LoVo (cell line): ENCODE measurements around the gene OR2T1.
"Not testable (repeated sequence)": the region's sequence is repeated elsewhere in the genome, so short reads cannot be mapped to it uniquely, and the experiment has no call there.

Experiments used
- DNase-seq: peaks from one replicate; pipeline ENCODE4 v3.0.0-alpha.2; 2016; ENCODE audit warnings: low spot score

Gene OR2T1, protein sequence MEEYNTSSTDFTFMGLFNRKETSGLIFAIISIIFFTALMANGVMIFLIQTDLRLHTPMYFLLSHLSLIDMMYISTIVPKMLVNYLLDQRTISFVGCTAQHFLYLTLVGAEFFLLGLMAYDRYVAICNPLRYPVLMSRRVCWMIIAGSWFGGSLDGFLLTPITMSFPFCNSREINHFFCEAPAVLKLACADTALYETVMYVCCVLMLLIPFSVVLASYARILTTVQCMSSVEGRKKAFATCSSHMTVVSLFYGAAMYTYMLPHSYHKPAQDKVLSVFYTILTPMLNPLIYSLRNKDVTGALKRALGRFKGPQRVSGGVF

DNA sequence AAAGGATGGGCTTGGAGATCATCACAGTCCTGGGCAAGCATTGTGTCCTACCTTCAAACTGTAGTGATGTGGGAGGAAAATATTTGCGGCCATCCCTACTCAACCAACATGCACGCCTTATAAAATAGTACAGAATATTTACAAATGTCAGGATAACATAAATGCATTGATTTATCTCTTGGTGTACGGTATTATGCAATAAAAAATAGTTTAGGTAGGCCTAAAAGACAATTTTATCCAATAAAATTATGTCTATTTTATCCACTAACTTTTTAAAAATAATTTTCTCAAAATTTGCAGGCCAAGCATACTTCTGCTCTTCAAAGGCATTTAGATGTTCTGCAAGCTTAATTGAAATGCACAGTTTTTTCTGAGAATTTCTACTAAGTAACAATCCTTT lies at the start of gene OR2T1:
Gene OR2T1, plus strand, starts transcription at position 301 of the 400 bp plus-strand sequence. CDS start 3,100 bp downstream, outside the sequence.
- no peak for DNase-seq

- DNase-seq = no peak
These were observed 43.4 kb upstream of the OR2T1 start for GRCh38 chr1:248359415-248359814.

- no peak for DNase-seq
These were observed 41.6 kb upstream of the OR2T1 start, which contains the start of gene OR2T4 for GRCh38 chr1:248361121-248361715. Gene OR2T4, plus strand, starts transcription at chr1:248361665. Its CDS starts 0 bp downstream, at chr1:248361665.

GRCh38 chr1:248366609-248367008 lies 36.2 kb upstream of the OR2T1 start:
- no peak for DNase-seq

DNA sequence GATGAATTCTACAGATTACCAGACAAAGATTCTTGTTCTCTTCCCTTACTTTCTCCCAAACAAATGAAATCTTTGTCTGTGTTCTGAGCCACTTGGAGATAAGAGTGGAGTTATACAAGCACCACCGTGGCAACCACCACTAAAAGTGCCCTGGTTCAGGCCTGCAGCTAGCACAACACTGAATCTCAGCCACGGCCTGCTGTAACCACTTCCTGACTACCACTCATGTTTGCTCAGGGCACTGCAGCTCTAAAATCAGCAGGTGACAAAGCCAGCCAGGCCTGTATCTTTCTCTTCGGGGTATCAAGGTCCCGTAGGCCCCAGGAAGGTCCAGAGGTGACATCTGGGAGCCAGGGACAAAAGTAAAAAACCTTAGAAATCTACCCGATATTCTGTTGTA lies 30.5 kb upstream of the OR2T1 start:
- DNase-seq = no peak

- DNase-seq = no peak
These were observed 29.1 kb upstream of the OR2T1 start for GRCh38 chr1:248373761-248374160.

DNA sequence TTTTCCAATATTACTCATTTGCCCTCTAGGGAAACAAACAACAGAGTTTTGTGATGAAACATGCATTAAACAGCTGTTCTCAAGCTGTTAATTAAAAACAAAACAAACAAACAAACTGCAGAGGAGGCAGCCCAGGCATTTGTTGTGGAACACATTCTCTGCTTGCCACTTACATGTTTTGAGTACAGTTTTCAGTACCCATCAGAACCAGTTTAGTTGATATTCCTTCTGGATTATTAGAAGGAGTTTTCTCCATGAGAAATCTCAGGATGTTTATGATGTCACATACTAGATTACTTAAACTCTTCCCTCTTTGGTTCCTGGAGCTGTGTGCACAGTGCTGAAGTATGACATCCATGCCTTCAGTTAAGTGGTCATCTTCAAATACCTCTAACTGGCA lies 27.4 kb upstream of the OR2T1 start, which contains the start of gene OR2T6:
Gene OR2T6, plus strand, starts transcription at position 301 of the 400 bp plus-strand sequence. CDS start 11,863 bp downstream, outside the sequence.
- no peak for DNase-seq

- DNase-seq = no peak
These were observed 25.9 kb upstream of the OR2T1 start for GRCh38 chr1:248376916-248377315.

DNA sequence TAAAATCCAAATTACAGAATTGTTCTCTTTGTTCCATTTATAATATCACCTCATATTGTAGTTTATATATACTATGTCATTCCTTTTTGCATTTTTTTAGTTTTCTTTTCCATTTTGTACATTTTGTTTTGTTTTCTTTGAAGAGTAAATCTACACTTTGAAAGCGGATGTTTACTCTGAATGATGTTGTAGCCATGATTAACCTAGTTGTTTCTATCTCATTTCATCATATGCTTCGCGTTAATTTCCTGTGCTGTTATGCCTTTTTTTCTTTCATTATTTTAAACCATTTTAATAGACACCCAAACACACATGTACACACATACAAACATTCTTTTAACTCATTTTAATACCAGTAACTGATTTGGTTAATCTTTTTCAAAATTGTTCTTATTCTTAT lies 22.0 kb upstream of the OR2T1 start:
- no peak for DNase-seq

DNA sequence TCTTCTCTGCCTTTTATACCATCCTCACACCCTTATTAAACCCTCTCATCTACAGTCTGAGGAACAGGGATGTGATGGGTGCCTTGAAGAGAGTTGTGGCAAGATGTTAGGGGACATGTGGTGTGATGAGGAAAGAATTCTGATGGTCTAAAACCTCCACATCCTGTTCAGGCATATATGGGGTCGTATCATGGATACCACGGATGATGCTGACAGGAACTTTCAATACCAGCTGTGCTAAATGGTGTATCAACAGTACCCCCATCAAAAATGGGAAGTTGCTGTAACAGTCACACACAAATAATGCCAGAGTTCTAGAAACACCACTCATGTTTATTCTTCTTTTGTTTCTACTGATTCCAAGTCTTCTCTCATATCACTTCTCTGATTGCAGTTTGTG lies 14.4 kb upstream of the OR2T1 start:
- no peak for DNase-seq

GRCh38 chr1:248393050-248393449 lies 9.8 kb upstream of the OR2T1 start:
- no peak for DNase-seq

- no peak for DNase-seq
These were observed 1.2 kb downstream of the OR2T1 start for GRCh38 chr1:248404024-248404423.

- no peak for DNase-seq
These were observed 4.2 kb downstream of the OR2T1 start for GRCh38 chr1:248406721-248407692.

DNA sequence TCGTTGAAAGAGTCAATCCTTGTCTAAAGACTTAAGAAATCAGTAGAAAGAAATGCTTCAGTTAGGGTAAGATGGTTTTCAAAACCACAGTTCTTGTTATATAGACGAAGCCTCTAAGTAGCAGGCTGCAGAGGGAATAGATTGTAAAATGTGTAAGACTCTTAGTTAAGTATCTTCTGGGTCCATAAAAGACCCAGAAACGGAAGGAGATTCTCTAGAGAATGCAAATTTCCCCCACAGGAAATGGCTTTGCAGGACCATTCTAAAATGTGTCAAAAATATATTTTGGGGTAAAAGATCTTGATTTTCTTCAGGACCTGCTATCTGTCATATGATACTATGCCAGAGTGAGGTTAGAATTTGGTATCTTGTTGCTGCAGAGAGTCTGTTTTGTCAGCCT lies 13.4 kb downstream of the OR2T1 start:
- no peak for DNase-seq

DNA sequence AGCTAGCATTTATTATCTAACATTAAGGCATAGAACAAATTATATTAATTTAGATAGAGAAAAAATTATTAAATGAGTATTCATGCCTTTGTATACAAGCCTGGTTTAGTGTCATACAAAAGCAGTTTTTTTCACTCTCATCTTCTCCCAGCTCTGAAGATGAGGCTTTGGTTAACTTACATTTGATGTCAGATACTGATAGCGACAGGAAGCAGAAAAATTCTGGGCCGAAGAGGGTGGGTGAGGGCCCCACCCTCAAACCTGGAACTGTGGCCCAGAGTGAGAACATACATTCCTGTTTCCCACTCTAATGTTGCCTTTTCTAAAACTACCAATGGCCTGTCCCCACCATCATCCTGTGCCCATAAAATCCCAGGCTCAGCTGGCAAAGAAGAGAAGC lies 15.0 kb downstream of the OR2T1 start:
- DNase-seq = no peak

- DNase-seq = no peak
These were observed 18.5 kb downstream of the OR2T1 start for GRCh38 chr1:248421384-248421783.

GRCh38 chr1:248427526-248428191 lies 24.8 kb downstream of the OR2T1 start:
- not testable (repeated sequence) for DNase-seq

DNA sequence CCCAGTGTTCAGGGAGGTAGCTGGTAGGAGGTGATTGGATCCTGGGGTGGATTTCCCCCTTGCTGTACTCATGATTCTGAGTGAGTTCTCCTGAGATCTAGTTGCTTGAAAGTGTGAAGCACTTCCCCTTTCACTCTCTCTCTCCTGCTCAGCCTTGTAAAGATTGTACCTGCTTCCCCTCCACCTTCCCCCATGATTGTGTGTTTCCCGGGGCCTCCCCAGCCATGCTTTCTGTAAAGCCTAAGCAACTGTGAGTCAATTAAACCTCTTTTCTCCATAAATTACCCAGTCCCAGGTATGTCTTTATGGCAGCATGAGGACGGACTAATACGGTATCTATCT lies 25.3 kb downstream of the OR2T1 start:
- not testable (repeated sequence) for DNase-seq

DNA sequence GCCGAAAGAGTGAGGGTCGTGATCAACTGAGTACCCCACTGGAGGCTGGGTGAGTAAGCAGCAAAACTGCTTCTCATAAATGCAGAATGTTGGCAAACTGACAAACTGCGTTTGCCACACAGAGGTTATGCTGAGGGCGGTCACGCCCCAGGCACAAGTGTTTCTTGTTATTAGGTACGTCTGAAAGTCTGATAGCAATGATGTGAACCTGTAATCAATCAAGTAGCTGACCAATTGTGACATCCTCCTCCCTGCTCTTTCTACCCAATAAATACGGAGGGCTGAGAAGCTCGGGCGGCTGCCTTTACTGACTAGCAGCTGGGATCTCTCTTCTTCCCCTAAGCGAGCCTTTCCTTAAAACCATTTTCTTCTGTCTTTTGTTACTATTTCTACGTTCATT lies 28.8 kb downstream of the OR2T1 start:
- DNase-seq = not testable (repeated sequence)

- not testable (repeated sequence) for DNase-seq
These were observed 29.4 kb downstream of the OR2T1 start for GRCh38 chr1:248432201-248432600.

DNA sequence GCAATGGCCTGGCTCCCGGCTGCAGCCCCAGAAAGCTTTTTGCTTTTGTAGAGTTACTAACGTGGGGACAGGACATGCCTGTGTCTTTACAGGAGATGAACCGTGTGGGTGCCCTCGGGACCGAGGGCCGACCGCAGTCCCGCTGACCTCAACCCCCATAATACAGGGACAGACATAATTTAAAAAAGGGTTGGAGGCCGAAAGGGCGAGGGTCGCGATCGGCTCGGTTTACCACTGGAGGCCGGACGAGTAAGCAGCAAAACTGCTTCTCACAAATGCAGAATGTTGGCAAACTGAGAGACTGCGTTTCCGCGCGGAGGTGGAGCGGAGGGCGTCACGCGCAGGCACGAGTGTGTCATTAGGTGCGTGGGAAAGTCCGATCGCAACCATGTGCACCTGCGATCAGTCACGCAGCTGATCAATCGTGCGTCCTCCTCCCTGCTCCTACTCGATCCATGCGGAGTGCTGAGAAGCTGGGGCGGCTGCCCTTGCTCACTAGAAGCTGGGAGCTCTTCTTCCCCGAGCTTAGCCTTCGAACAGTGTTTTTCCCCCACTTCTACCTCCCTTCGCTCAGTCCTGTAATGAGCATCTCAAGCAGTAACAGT lies 31.1 kb downstream of the OR2T1 start:
- not testable (repeated sequence) for DNase-seq
